ENCODE results near the gene SMIM12. TPM values are rescaled to one million over a fixed set of nuclear protein-coding genes. Genes with fewer than 3 reads are reported as not detected.

The SMIM12 gene
- total RNA-seq, 1 experiment from 2014 or later = 19.3 TPM

GRCh38 chr1:34829250-34829649 lies 30.3 kb downstream of the SMIM12 start:
- H3K27me3 Mint-ChIP-seq (ENCODE audit: insufficient read depth, unreplicated experiment) = no peaks in the 10 kb centered on the region
- DNase-seq = no peak
- ChIA-PET POLR2A (no interaction called here), CTCF (no interaction called here)
- H3K4me1 Mint-ChIP-seq (ENCODE audit: low read depth, unreplicated experiment) = no peaks in the 10 kb centered on the region
- Histone ChIP-seq H3K9me3 (no peaks in the 10 kb centered on the region), H3K36me3 (ENCODE audit: control insufficient read depth, insufficient read depth, low read length) (no peaks in the 10 kb centered on the region), H3K27me3 (replicated peaks; ENCODE audit: control insufficient read depth, insufficient read depth, low read length) (no peaks in the 10 kb centered on the region), H3K4me1 (no peaks in the 10 kb centered on the region), H3K4me3 (ENCODE audit: low read depth, low read length) (no peak overlapping the region)
- no peak overlapping the region for H3K4me3 Mint-ChIP-seq (ENCODE audit: unreplicated experiment)
- intact Hi-C loops (cut with micrococcal nuclease; ENCODE audit: unreplicated experiment) = no loop called here
- H3K27ac Mint-ChIP-seq (ENCODE audit: unreplicated experiment) = no peak overlapping the region
- BruUV-seq (replicated peaks) = no TSS peak
- H3K36me3 Mint-ChIP-seq (ENCODE audit: insufficient read depth, unreplicated experiment) = no peaks in the 10 kb centered on the region
- TF ChIP-seq CTCF (IDR thresholded peaks at IDR 0.05; ENCODE audit: insufficient read depth in 1 of 2, low read depth in 1 of 2, low read length in 1 of 2, severe bottlenecking in 1 of 2, unreplicated experiment in 1 of 2) = no peak
- H3K9me3 Mint-ChIP-seq (ENCODE audit: unreplicated experiment) = no peaks in the 10 kb centered on the region

- CTCF ChIA-PET = no interaction called here
- BruUV-seq (replicated peaks) = no TSS peak
- TF ChIP-seq CTCF (IDR thresholded peaks at IDR 0.05; ENCODE audit: insufficient read depth in 1 of 2, low read depth in 1 of 2, low read length in 1 of 2, severe bottlenecking in 1 of 2, unreplicated experiment in 1 of 2) = no peak
Observed at GRCh38 chr1:34828611-34829010, 30.9 kb downstream of the SMIM12 start.

GRCh38 chr1:34827341-34827941 lies 32.1 kb downstream of the SMIM12 start:
- no peaks in the 10 kb centered on the region for H3K36me3 ChIP-seq (ENCODE audit: control insufficient read depth, insufficient read depth, low read length)
- Mint-ChIP-seq H3K27me3 (ENCODE audit: insufficient read depth, unreplicated experiment) (no peaks in the 10 kb centered on the region), H3K27ac (ENCODE audit: unreplicated experiment) (no peak overlapping the region), H3K4me1 (ENCODE audit: low read depth, unreplicated experiment) (no peaks in the 10 kb centered on the region), H3K9me3 (ENCODE audit: unreplicated experiment) (no peaks in the 10 kb centered on the region), H3K4me3 (ENCODE audit: unreplicated experiment) (no peak overlapping the region), H3K36me3 (ENCODE audit: insufficient read depth, unreplicated experiment) (no peaks in the 10 kb centered on the region)
- no peak for DNase-seq
- ChIA-PET CTCF (no interaction called here), POLR2A (no interaction called here)
- no TSS peak for BruUV-seq (replicated peaks)
- no peak for TF ChIP-seq CTCF (IDR thresholded peaks at IDR 0.05; ENCODE audit: insufficient read depth in 1 of 2, low read depth in 1 of 2, low read length in 1 of 2, severe bottlenecking in 1 of 2, unreplicated experiment in 1 of 2)
- H3K4me1 ChIP-seq = no peaks in the 10 kb centered on the region
- intact Hi-C loops (cut with micrococcal nuclease; ENCODE audit: unreplicated experiment) = no loop called here
- H3K4me3 ChIP-seq (ENCODE audit: low read depth, low read length) = no peak overlapping the region
- H3K27me3 ChIP-seq (replicated peaks; ENCODE audit: control insufficient read depth, insufficient read depth, low read length) = no peaks in the 10 kb centered on the region
- H3K9me3 ChIP-seq = no peaks in the 10 kb centered on the region

More at GRCh38 chr1:34828611-34829010, 30.9 kb downstream of the SMIM12 start:
- Histone ChIP-seq H3K9me3 (no peaks in the 10 kb centered on the region), H3K4me3 (ENCODE audit: low read depth, low read length) (no peak overlapping the region), H3K27me3 (replicated peaks; ENCODE audit: control insufficient read depth, insufficient read depth, low read length) (no peaks in the 10 kb centered on the region), H3K4me1 (no peaks in the 10 kb centered on the region), H3K36me3 (ENCODE audit: control insufficient read depth, insufficient read depth, low read length) (no peaks in the 10 kb centered on the region)
- no peaks in the 10 kb centered on the region for H3K36me3 Mint-ChIP-seq (ENCODE audit: insufficient read depth, unreplicated experiment)
- intact Hi-C loops (cut with micrococcal nuclease; ENCODE audit: unreplicated experiment) = no loop called here
- H3K4me1 Mint-ChIP-seq (ENCODE audit: low read depth, unreplicated experiment) = no peaks in the 10 kb centered on the region
- H3K9me3 Mint-ChIP-seq (ENCODE audit: unreplicated experiment) = no peaks in the 10 kb centered on the region
- H3K27me3 Mint-ChIP-seq (ENCODE audit: insufficient read depth, unreplicated experiment) = no peaks in the 10 kb centered on the region
- H3K27ac Mint-ChIP-seq (ENCODE audit: unreplicated experiment) = no peak overlapping the region
- no peak overlapping the region for H3K4me3 Mint-ChIP-seq (ENCODE audit: unreplicated experiment)
- DNase-seq = no peak
- POLR2A ChIA-PET = no interaction called here

All from Caco-2 (cell line).